Cardiac muscle cell (in vitro differentiated cells and primary cell): ENCODE measurements around the gene HECTD2. TPM values are rescaled to one million over a fixed set of nuclear protein-coding genes. Genes with fewer than 3 reads are reported as not detected.
"Not testable (repeated sequence)": the region's sequence is repeated elsewhere in the genome, so short reads cannot be mapped to it uniquely, and the experiment has no call there.

Source experiments
- DNase-seq, 2 donors: peaks; one replicate each; pipeline versions ENCODE4 v3.0.0 to v3.0.0-alpha.2; 2010 to 2017; ENCODE audit warnings: low read depth in 1 of 2, low spot score in 1 of 2
- H3K27ac ChIP-seq: fragments of 200-600 bp; sonication (generic); 2 replicates; pipeline ENCODE4 v1.5.1; 2016
- H3K27me3 ChIP-seq: fragments of 200-600 bp; sonication (generic); 2 replicates; pipeline ENCODE4 v1.6.0; 2016; ENCODE audit warnings: control low read depth
- H3K36me3 ChIP-seq: fragments of 200-600 bp; sonication (generic); 2 replicates; pipeline ENCODE4 v1.5.1; 2016; ENCODE audit warnings: control low read depth
- H3K4me1 ChIP-seq: fragments of 200-600 bp; sonication (generic); 2 replicates; pipeline ENCODE4 v1.8.1; 2017; ENCODE audit warnings: low read depth, mild to moderate bottlenecking, mixed run types
- H3K4me3 ChIP-seq: fragments of 200-600 bp; sonication (generic); 2 replicates; pipeline ENCODE4 v1.5.1; 2016; ENCODE audit warnings: mild to moderate bottlenecking
- H3K9me3 ChIP-seq: fragments of 200-600 bp; sonication (generic); 2 replicates; pipeline ENCODE4 v1.5.1; 2017; ENCODE audit warnings: low read depth, mild to moderate bottlenecking, control low read depth
- polyA plus RNA-seq: library from polyadenylated mRNA; unstranded; fragments of >200 nt; fragmentation: Nextera tagmentation; extraction: Ambion mirVana; gene quantifications from 2 replicates; pipeline ENCODE4 v1.2.1, GENCODE V29; 2016
- total RNA-seq: library from RNA; depleted of rRNA; stranded (reverse); fragments of >200 nt; gene quantifications from 2 replicates; pipeline ENCODE4 v1.2.3, GENCODE V29; 2016
- TF ChIP-seq, protein P1 (sequence below): IDR thresholded peaks from 2 replicates; pipeline ENCODE4 v1.5.1; 2012; ENCODE audit warnings: low read depth, mild to moderate bottlenecking, low read length

HECTD2 gene, protein sequence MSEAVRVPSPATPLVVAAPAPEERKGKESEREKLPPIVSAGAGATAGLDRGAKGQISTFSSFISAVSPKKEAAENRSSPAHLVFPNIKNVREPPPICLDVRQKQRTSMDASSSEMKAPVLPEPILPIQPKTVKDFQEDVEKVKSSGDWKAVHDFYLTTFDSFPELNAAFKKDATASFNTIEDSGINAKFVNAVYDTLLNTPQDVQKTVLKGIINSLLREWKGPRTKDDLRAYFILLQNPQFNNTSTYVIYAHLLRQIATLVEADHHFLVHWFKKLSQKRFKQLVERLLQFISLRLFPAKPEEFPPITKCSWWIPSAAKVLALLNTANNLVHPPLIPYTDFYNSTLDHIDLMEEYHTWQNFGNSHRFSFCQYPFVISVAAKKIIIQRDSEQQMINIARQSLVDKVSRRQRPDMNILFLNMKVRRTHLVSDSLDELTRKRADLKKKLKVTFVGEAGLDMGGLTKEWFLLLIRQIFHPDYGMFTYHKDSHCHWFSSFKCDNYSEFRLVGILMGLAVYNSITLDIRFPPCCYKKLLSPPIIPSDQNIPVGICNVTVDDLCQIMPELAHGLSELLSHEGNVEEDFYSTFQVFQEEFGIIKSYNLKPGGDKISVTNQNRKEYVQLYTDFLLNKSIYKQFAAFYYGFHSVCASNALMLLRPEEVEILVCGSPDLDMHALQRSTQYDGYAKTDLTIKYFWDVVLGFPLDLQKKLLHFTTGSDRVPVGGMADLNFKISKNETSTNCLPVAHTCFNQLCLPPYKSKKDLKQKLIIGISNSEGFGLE
- total RNA-seq: 6.5 and 6.7 TPM in 2 replicates
- polyA plus RNA-seq: 8.2 and 8.5 TPM in 2 replicates

DNA sequence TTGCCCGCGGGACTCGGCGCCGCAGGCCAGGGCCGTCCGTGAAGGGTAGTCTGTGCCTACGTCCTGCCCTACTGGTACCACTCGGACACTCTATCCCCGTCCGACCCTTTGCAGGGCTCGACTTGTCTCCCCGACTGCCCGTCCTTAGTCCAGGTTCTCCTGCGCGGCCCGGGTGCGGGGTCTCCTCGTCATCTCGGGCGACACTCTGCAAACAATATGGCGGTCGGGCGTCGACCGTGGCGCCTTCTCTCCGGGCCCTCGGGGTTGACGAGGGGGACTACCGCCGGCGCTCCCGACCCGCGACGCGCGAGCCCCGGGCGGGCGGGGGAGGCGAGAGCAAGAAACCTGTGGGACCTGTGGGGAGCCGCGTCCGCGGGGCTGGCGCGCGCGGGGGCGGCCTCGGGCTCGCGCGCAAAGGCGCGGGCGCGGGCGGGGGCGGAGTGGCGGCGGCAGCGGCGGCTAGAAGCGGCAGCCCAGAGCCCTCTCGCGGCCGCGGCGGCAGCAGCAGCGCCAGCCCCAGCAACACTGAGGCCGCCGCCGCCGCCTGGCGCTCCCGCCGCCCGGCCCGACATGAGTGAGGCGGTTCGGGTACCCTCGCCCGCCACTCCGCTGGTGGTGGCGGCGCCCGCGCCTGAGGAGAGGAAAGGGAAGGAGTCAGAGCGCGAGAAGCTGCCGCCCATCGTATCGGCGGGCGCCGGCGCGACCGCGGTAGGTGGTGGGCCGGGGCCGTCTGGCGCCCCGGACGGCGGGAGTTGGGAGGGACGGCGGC, at the start of gene HECTD2:
Gene HECTD2, plus strand, starts transcription at position 476 of the 769 bp plus-strand sequence. Its CDS starts 95 bp downstream, at position 571.
- TF ChIP-seq, protein P1, sequence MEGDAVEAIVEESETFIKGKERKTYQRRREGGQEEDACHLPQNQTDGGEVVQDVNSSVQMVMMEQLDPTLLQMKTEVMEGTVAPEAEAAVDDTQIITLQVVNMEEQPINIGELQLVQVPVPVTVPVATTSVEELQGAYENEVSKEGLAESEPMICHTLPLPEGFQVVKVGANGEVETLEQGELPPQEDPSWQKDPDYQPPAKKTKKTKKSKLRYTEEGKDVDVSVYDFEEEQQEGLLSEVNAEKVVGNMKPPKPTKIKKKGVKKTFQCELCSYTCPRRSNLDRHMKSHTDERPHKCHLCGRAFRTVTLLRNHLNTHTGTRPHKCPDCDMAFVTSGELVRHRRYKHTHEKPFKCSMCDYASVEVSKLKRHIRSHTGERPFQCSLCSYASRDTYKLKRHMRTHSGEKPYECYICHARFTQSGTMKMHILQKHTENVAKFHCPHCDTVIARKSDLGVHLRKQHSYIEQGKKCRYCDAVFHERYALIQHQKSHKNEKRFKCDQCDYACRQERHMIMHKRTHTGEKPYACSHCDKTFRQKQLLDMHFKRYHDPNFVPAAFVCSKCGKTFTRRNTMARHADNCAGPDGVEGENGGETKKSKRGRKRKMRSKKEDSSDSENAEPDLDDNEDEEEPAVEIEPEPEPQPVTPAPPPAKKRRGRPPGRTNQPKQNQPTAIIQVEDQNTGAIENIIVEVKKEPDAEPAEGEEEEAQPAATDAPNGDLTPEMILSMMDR: peak; percentile 16

DNA sequence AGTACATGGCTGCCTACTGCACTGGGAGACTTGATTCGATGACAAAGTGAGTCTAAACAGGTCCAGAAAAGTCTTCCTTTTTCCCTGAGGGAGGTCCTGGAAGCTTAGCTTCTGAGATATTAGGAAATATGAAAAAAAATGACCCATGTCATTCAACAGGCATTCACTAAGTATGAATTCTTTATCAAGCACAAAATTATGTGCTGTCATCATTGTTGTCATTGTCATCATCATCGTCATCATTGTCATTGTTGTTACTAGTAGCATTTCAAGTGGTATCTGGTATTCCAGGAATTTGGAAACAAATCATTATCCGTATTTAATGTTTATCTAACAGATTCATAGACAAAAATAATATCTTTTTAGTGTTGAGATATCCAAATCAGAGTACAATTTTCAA, 49.7 kb upstream of the HECTD2 start:
- H3K36me3 ChIP-seq: no peaks in the 10 kb centered on the region
- no peaks in the 10 kb centered on the region for H3K9me3 ChIP-seq
- DNase-seq: no peak
- H3K4me3 ChIP-seq: no peak overlapping the region
- H3K4me1 ChIP-seq: no peaks in the 10 kb centered on the region
- no peak overlapping the region for H3K27ac ChIP-seq
- TF ChIP-seq, protein P1: no peak
- peaks cover 71% of the 10 kb centered on the region for H3K27me3 ChIP-seq

More for the DNA sequence above, at the start of gene HECTD2:
- peaks cover 14% of the 10 kb centered on the region for H3K27me3 ChIP-seq
- peak within 1 kb of the TSS; percentile 98 for H3K27ac ChIP-seq
- no peaks in the 10 kb centered on the region for H3K36me3 ChIP-seq
- H3K4me1 ChIP-seq: peaks cover 7% of the 10 kb centered on the region
- H3K9me3 ChIP-seq: no peaks in the 10 kb centered on the region
- peak; percentile 87 to 89 for DNase-seq
- peak within 1 kb of the TSS; percentile 91 for H3K4me3 ChIP-seq

DNA sequence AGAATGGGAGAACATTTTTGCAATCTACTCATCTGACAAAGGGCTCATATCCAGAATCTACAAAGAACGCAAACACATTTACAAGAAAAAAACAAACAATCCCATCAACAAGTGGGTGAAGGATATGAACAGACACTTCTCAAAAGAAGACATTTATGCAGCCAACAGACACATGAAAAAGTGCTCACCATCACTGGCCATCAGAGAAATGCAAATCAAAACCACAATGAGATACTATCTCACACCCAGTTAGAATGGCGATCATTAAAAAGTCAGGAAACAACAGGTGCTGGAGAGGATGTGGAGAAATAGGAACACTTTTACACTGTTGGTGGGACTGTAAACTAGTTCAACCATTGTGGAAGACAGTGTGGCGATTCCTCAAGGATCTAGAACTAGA, 44.6 kb upstream of the HECTD2 start:
- peaks cover 46% of the 10 kb centered on the region for H3K27me3 ChIP-seq
- not testable (repeated sequence) for H3K4me3 ChIP-seq, H3K9me3 ChIP-seq, H3K27ac ChIP-seq, H3K36me3 ChIP-seq, DNase-seq, H3K4me1 ChIP-seq

DNA sequence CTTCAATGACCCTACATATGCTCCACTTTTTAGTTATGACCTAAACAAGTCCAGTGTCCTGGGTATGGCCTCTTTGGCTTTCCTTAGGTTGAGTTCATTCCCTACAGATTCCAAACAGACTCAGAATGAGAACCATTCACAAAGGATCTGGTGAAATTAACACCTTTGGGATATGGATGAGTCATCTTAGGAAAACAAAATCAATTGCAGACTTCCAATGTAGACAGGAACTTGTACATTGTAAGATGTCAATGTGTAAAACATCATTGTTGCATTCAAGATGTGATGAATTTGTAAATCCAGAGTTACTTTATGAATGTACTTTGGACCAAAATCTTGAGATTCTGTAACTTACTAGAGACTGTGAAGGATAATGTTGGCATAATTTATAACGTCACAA, 43.4 kb upstream of the HECTD2 start:
- Histone ChIP-seq H3K27ac (no peak overlapping the region), H3K4me1 (peaks cover 8% of the 10 kb centered on the region), H3K27me3 (peaks cover 36% of the 10 kb centered on the region), H3K36me3 (no peaks in the 10 kb centered on the region), H3K9me3 (no peaks in the 10 kb centered on the region), H3K4me3 (no peak overlapping the region)
- no peak for DNase-seq
- TF ChIP-seq, protein P1: no peak

DNA sequence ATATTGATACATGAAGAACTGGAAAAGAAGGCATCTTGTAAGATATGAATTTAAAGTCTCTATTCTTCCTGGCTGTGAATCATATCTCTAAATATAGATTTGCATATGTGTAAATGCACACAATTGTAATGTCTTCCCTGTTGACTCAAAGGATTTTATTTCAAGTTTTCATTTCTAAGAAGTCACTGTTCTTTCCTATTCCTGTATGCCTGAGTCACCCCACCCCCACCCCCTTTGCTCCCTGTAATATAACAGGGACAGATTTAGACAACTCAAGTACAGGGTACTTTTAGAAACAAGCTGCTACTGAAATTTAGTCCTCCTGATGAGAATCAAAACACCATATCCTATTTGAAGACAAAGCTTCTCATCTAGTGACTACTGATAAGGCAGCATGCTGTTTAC, 43.0 kb upstream of the HECTD2 start:
- no peak overlapping the region for H3K27ac ChIP-seq
- no peaks in the 10 kb centered on the region for H3K9me3 ChIP-seq
- no peaks in the 10 kb centered on the region for H3K36me3 ChIP-seq
- DNase-seq: peak in 1 of 2 donors; percentile 74
- peaks cover 36% of the 10 kb centered on the region for H3K27me3 ChIP-seq
- TF ChIP-seq, protein P1: no peak
- H3K4me3 ChIP-seq: no peak overlapping the region
- H3K4me1 ChIP-seq: peaks cover 8% of the 10 kb centered on the region
